MM.1S (cell line): ENCODE results near the gene TMEM131.
"Not testable (repeated sequence)": the region's sequence is repeated elsewhere in the genome, so short reads cannot be mapped to it uniquely, and the experiment has no call there.

Experiments used
- DNase-seq: peaks from one replicate; pipeline ENCODE4 v3.0.0-alpha.2; 2015
- H2AFZ ChIP-seq: fragments of 300-600 bp; sonication (generic); 2 replicates; pipeline ENCODE4 v1.6.0; 2016; ENCODE audit warnings: antibody characterized with exemption, low read length
- H3F3A ChIP-seq: fragments of 300-600 bp; sonication (generic); 2 replicates; pipeline ENCODE4 v1.6.1; 2016; ENCODE audit warnings: mild to moderate bottlenecking, antibody characterized with exemption, low read length, moderate library complexity, mixed read lengths; ENCODE audit not compliant: insufficient read depth
- H3K27ac ChIP-seq: fragments of 300-600 bp; sonication (generic); 2 replicates; pipeline ENCODE4 v1.5.1; 2016; ENCODE audit warnings: mild to moderate bottlenecking, low read length
- H3K27me3 ChIP-seq: fragments of 300-600 bp; sonication (generic); replicated peaks from 2 replicates; pipeline ENCODE4 v1.6.0; 2016; ENCODE audit warnings: low read length; ENCODE audit not compliant: insufficient read depth
- H3K36me3 ChIP-seq: fragments of 300-600 bp; sonication (generic); replicated peaks from 2 replicates; pipeline ENCODE4 v1.6.1; 2016; ENCODE audit warnings: mild to moderate bottlenecking, low read length, mixed read lengths; ENCODE audit not compliant: insufficient read depth
- H3K4me1 ChIP-seq: fragments of 300-600 bp; sonication (generic); 2 replicates; pipeline ENCODE4 v1.6.1; 2016; ENCODE audit warnings: low read length, mixed read lengths
- H3K4me2 ChIP-seq: fragments of 300-600 bp; sonication (generic); 2 replicates; pipeline ENCODE4 v1.6.0; 2016; ENCODE audit warnings: low read depth, low read length
- H3K4me3 ChIP-seq: fragments of 300-600 bp; sonication (generic); 2 replicates; pipeline ENCODE4 v1.5.1; 2016; ENCODE audit warnings: low read length, mixed read lengths
- H3K79me2 ChIP-seq: fragments of 300-600 bp; sonication (generic); 2 replicates; pipeline ENCODE4 v1.6.1; 2016; ENCODE audit warnings: mixed run types, low read length, mixed read lengths
- H3K9ac ChIP-seq: fragments of 300-600 bp; sonication (generic); 2 replicates; pipeline ENCODE4 v1.6.1; 2016; ENCODE audit warnings: low read length, mixed read lengths
- H3K9me2 ChIP-seq: fragments of 300-600 bp; sonication (generic); replicated peaks from 2 replicates; pipeline ENCODE4 v1.6.1; 2016; ENCODE audit warnings: mild to moderate bottlenecking, low read length, mixed read lengths; ENCODE audit not compliant: insufficient read depth
- H3K9me3 ChIP-seq: fragments of 300-600 bp; sonication (generic); replicated peaks from 2 replicates; pipeline ENCODE4 v1.6.1; 2016; ENCODE audit warnings: mild to moderate bottlenecking, low read length, mixed read lengths; ENCODE audit not compliant: insufficient read depth
- H4K20me1 ChIP-seq: fragments of 300-600 bp; sonication (generic); 2 replicates; pipeline ENCODE4 v1.6.1; 2016; ENCODE audit warnings: mild to moderate bottlenecking, low read length, moderate library complexity, mixed read lengths; ENCODE audit not compliant: insufficient read depth
- CTCF ChIP-seq: fragments of 300-600 bp; sonication (generic); IDR thresholded peaks from 2 replicates; pipeline ENCODE4 v1.5.1; 2016; ENCODE audit warnings: antibody characterized with exemption, low read length, mixed read lengths
- EZH2 ChIP-seq: fragments of 300-600 bp; sonication (generic); optimal IDR thresholded peaks from 2 replicates; pipeline ENCODE3; 2017; ENCODE audit warnings: low read depth, mild to moderate bottlenecking, antibody characterized with exemption, low read length, mixed read lengths
- EZH2phosphoT487 ChIP-seq: fragments of 300-600 bp; sonication (generic); IDR thresholded peaks from 2 replicates; pipeline ENCODE4 v1.6.1; 2018; ENCODE audit warnings: antibody characterized with exemption, low read length

TMEM131 gene

DNA sequence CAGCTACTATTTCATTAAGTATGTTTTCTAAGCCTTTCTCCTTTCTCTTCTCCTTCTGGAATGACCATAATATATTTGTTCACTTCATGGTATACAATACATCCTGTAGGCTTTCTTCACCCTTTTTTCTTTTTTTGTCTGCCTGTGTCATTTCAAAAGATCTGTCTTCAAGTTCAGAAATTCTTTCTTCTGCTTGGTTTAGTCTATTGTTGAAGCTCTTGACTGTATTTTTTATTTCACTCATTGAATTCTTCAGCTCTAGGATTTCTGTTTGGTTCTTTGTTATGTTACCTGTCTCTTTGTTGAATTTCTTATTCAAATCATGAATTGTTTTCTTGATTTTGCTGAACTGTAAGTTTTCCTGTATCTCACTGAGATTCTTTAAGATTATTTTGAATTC lies 109.9 kb downstream of the TMEM131 start:
- H3K79me2 ChIP-seq = no peaks in the 10 kb centered on the region

GRCh38 chr2:97880334-97880733 lies 115.4 kb downstream of the TMEM131 start:
- no peak overlapping the region for H3K4me3 ChIP-seq

More for the DNA sequence above, 109.9 kb downstream of the TMEM131 start:
- TF ChIP-seq CTCF = no peak
- no peak for TF ChIP-seq EZH2
- TF ChIP-seq EZH2phosphoT487 = no peak
- Histone ChIP-seq H3K4me2 (no peak overlapping the region), H2AFZ (no peak overlapping the region), H3K27ac (no peak overlapping the region), H4K20me1 (no peaks in the 10 kb centered on the region), H3F3A (no peaks in the 10 kb centered on the region), H3K4me3 (no peak overlapping the region), H3K9me3 (no peaks in the 10 kb centered on the region), H3K36me3 (no peaks in the 10 kb centered on the region), H3K9ac (no peak overlapping the region), H3K9me2 (no peaks in the 10 kb centered on the region), H3K4me1 (no peaks in the 10 kb centered on the region), H3K27me3 (no peaks in the 10 kb centered on the region)
- no peak for DNase-seq

GRCh38 chr2:97878865-97879264 lies 116.9 kb downstream of the TMEM131 start:
- Histone ChIP-seq H3K9me2 (no peaks in the 10 kb centered on the region), H3K36me3 (no peaks in the 10 kb centered on the region), H3K4me1 (no peaks in the 10 kb centered on the region), H3K4me2 (no peak overlapping the region), H2AFZ (no peak overlapping the region), H3K9ac (no peak overlapping the region), H3K9me3 (no peaks in the 10 kb centered on the region), H3K4me3 (no peak overlapping the region), H3K79me2 (no peaks in the 10 kb centered on the region; the same call in 1 of the 2 replicates), H3K27me3 (no peaks in the 10 kb centered on the region), H4K20me1 (no peaks in the 10 kb centered on the region), H3F3A (no peaks in the 10 kb centered on the region), H3K27ac (no peak overlapping the region)
- DNase-seq = no peak
- TF ChIP-seq CTCF = no peak
- TF ChIP-seq EZH2 = no peak
- TF ChIP-seq EZH2phosphoT487 = no peak

More at GRCh38 chr2:97880334-97880733, 115.4 kb downstream of the TMEM131 start:
- DNase-seq = no peak
- no peaks in the 10 kb centered on the region for H3K36me3 ChIP-seq
- no peak overlapping the region for H2AFZ ChIP-seq
- H3K27ac ChIP-seq = no peak overlapping the region
- H3K9ac ChIP-seq = no peak overlapping the region
- H3K9me3 ChIP-seq = no peaks in the 10 kb centered on the region
- H3K4me1 ChIP-seq = no peaks in the 10 kb centered on the region
- TF ChIP-seq EZH2 (no peak), CTCF (no peak), EZH2phosphoT487 (no peak)
- H3K27me3 ChIP-seq = no peaks in the 10 kb centered on the region
- no peaks in the 10 kb centered on the region for H3F3A ChIP-seq
- H3K9me2 ChIP-seq = no peaks in the 10 kb centered on the region
- H3K4me2 ChIP-seq = no peak overlapping the region
- H3K79me2 ChIP-seq = no peaks in the 10 kb centered on the region; the same call in 1 of the 2 replicates
- no peaks in the 10 kb centered on the region for H4K20me1 ChIP-seq

DNA sequence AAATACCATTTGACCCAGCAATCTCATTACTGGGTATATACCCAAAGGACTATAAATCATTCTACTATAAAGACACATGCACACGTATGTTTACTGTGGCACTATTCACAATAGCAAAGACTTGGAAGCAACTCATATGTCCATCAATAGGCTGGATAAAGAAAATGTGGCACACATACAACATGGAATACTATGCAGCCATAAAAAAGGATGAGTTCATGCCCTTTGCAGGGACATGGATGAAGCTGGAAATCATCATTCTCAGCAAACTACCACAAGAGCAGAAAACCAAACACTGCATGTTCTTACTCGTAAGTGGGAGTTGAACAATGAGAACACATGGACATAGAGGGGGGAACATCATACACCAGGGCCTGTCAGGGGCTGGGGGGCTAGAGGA lies 117.4 kb downstream of the TMEM131 start:
- H3K4me3 ChIP-seq, H3K36me3 ChIP-seq, H3F3A ChIP-seq, H3K9me2 ChIP-seq, DNase-seq, H3K9ac ChIP-seq, H3K27ac ChIP-seq, H3K4me1 ChIP-seq, H4K20me1 ChIP-seq, H2AFZ ChIP-seq, H3K4me2 ChIP-seq, H3K79me2 ChIP-seq, H3K27me3 ChIP-seq, H3K9me3 ChIP-seq: not testable (repeated sequence)
